22Rv1 (cell line): ENCODE data around the gene ERC1.
"Not testable (repeated sequence)": the region's sequence is repeated elsewhere in the genome, so short reads cannot be mapped to it uniquely, and the experiment has no call there.

ENCODE experiments used
- H3K27ac ChIP-seq: fragments of 450-650 bp; 2 replicates; pipeline ENCODE4 v1.5.1; 2017
- CTCF ChIP-seq: fragments of 450-650 bp; IDR thresholded peaks from 2 replicates; pipeline ENCODE4 v1.5.1; 2017; ENCODE audit warnings: mild to moderate bottlenecking
- ZFX ChIP-seq: fragments of 450-650 bp; IDR thresholded peaks from 2 replicates; pipeline ENCODE4 v1.6.1; 2017; ENCODE audit warnings: antibody characterized with exemption, borderline replicate concordance

Gene ERC1

GRCh38 chr12:1044696-1045095 is 53.7 kb downstream of the ERC1 start:
- H3K27ac ChIP-seq = no peak overlapping the region
- TF ChIP-seq ZFX (no peak), CTCF (no peak)

GRCh38 chr12:1046727-1047126 is 55.7 kb downstream of the ERC1 start:
- no peak for TF ChIP-seq ZFX
- no peak for TF ChIP-seq CTCF
- 0 out of 2 replicates have a peak overlapping the region, but pooled peaks have one; percentile 7 for H3K27ac ChIP-seq

GRCh38 chr12:1047898-1048660 is 57.1 kb downstream of the ERC1 start:
- H3K27ac ChIP-seq = no peak overlapping the region
- no peak for TF ChIP-seq ZFX
- TF ChIP-seq CTCF = no peak

- no peak for TF ChIP-seq CTCF
- H3K27ac ChIP-seq = no peak overlapping the region
Observed at GRCh38 chr12:1050059-1050707, 59.2 kb downstream of the ERC1 start.

GRCh38 chr12:1051672-1052071 is 60.6 kb downstream of the ERC1 start:
- H3K27ac ChIP-seq = not testable (repeated sequence)

- TF ChIP-seq CTCF (no peak), ZFX (no peak)
- no peak overlapping the region for H3K27ac ChIP-seq
Observed at GRCh38 chr12:1053690-1054089, 62.7 kb downstream of the ERC1 start.

GRCh38 chr12:1054117-1054870 is 63.3 kb downstream of the ERC1 start:
- no peak overlapping the region for H3K27ac ChIP-seq
- no peak for TF ChIP-seq CTCF
- TF ChIP-seq ZFX = no peak
